ENCODE results near the gene MRPL48.
A peak's percentile ranks its signal among the peaks of the same experiment; 100 is the strongest.

MRPL48 gene

DNA sequence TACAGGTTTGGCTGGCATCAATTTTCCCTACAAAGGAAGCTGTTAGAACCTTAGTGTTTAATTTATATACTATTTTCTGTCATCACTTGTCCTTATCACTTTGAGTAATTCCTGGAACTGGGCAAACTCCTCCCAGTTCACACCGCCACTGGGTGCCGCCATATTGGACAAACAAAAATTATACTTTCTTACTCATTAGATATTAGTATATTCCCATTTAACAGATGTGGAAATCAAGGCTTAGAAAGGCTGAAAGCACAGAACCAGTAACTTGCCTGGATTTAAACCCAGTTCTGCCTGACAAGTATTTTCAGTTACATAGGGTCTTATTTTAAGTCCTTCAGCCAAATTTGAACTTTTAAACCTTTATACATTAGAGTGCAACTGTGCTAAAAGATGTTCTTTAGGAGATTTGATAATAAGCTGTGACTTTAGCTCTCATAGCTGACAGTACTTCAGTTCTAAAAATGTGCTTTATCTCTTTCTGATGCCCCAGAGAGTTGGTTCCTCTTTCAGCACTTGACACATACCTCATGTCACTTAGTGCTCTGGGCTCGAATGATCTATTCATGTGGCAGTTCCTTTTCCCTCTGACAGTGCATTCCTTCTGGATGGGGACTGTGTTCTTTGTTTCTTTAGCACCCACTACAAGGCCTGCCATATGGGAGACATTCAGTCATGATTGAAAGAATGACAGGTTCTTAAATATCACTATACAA, 63.5 kb downstream of the MRPL48 start:
- no peaks in the 10 kb centered on the region for H3K36me3 ChIP-seq (ENCODE audit: insufficient read depth, low read length)
- H3K27ac ChIP-seq (ENCODE audit: low read depth, low read length): no peak overlapping the region
- 100% methylated on average over 1 of the region's 3 CpGs for whole genome bisulfite sequencing
- no peak overlapping the region for H3K4me3 ChIP-seq (ENCODE audit: low read length)
- no peak overlapping the region for H3K9ac ChIP-seq (ENCODE audit: low read depth, low read length)
- no peaks in the 10 kb centered on the region for H3K9me3 ChIP-seq (ENCODE audit: insufficient read depth, low read depth, low read length)
- H3K27me3 ChIP-seq (ENCODE audit: insufficient read depth, low read length): no peaks in the 10 kb centered on the region
- H3K4me1 ChIP-seq (ENCODE audit: insufficient read depth, low read length): peaks cover 5% of the 10 kb centered on the region; the same call in 1 of the 2 replicates

- WGBS: 95% methylated on average over 3 of the region's 3 CpGs
Measured at GRCh38 chr11:73852049-73852448, 64.4 kb downstream of the MRPL48 start.

GRCh38 chr11:73854680-73855079, 67.0 kb downstream of the MRPL48 start:
- Histone ChIP-seq H3K9me3 (ENCODE audit: insufficient read depth, low read depth, low read length) (no peaks in the 10 kb centered on the region), H3K27me3 (ENCODE audit: insufficient read depth, low read length) (no peaks in the 10 kb centered on the region), H3K4me1 (ENCODE audit: insufficient read depth, low read length) (peaks cover 10% of the 10 kb centered on the region), H3K36me3 (ENCODE audit: insufficient read depth, low read length) (no peaks in the 10 kb centered on the region), H3K9ac (ENCODE audit: low read depth, low read length) (no peak overlapping the region), H3K4me3 (ENCODE audit: low read length) (no peak overlapping the region), H3K27ac (ENCODE audit: low read depth, low read length) (no peak overlapping the region)
- WGBS: 90% methylated on average over 1 of the region's 1 CpG

More at GRCh38 chr11:73852049-73852448, 64.4 kb downstream of the MRPL48 start:
- Histone ChIP-seq H3K27ac (ENCODE audit: low read depth, low read length) (no peak overlapping the region), H3K27me3 (ENCODE audit: insufficient read depth, low read length) (no peaks in the 10 kb centered on the region), H3K4me3 (ENCODE audit: low read length) (no peak overlapping the region), H3K36me3 (ENCODE audit: insufficient read depth, low read length) (no peaks in the 10 kb centered on the region), H3K9me3 (ENCODE audit: insufficient read depth, low read depth, low read length) (no peaks in the 10 kb centered on the region), H3K4me1 (ENCODE audit: insufficient read depth, low read length) (peaks cover 10% of the 10 kb centered on the region), H3K9ac (ENCODE audit: low read depth, low read length) (no peak overlapping the region)

- H3K4me1 ChIP-seq (ENCODE audit: insufficient read depth, low read length): peaks cover 10% of the 10 kb centered on the region
- H3K27ac ChIP-seq (ENCODE audit: low read depth, low read length): peak overlapping the region; percentile 46; the same call in 1 of the 2 replicates
- WGBS: 100% methylated on average over 1 of the region's 1 CpG
- no peak overlapping the region for H3K4me3 ChIP-seq (ENCODE audit: low read length)
- peaks cover 10% of the 10 kb centered on the region; the same call in 1 of the 2 replicates for H3K36me3 ChIP-seq (ENCODE audit: insufficient read depth, low read length)
- H3K9ac ChIP-seq (ENCODE audit: low read depth, low read length): no peak overlapping the region
- no peaks in the 10 kb centered on the region for H3K27me3 ChIP-seq (ENCODE audit: insufficient read depth, low read length)
- no peaks in the 10 kb centered on the region for H3K9me3 ChIP-seq (ENCODE audit: insufficient read depth, low read depth, low read length)
Measured at GRCh38 chr11:73856031-73856567, 68.4 kb downstream of the MRPL48 start.

DNA sequence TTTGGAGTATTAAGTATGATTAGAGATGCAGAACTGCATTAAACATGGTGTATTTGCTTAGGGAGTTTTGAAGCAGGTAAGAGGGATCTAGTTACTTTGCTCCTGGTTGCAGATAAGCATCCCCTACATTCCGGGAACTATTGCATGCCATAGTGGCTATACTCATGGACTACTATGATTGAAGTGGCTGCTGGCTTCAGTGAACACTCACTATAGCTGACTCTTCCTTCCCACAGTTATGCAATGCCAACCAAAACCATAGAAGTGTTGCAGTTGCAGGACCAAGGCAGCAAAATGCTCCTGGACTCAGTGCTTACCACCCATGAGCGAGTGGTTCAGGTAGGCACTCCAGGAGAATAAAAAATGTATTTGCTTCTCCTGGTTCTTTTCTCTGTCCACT, 72.0 kb downstream of the MRPL48 start:
- H3K36me3 ChIP-seq (ENCODE audit: insufficient read depth, low read length): peaks cover 29% of the 10 kb centered on the region
- WGBS: 90% methylated on average over 2 of the region's 2 CpGs
- no peak overlapping the region for H3K9ac ChIP-seq (ENCODE audit: low read depth, low read length)
- H3K4me1 ChIP-seq (ENCODE audit: insufficient read depth, low read length): peaks cover 10% of the 10 kb centered on the region
- no peaks in the 10 kb centered on the region for H3K27me3 ChIP-seq (ENCODE audit: insufficient read depth, low read length)
- H3K27ac ChIP-seq (ENCODE audit: low read depth, low read length): no peak overlapping the region
- H3K4me3 ChIP-seq (ENCODE audit: low read length): no peak overlapping the region
- H3K9me3 ChIP-seq (ENCODE audit: insufficient read depth, low read depth, low read length): no peaks in the 10 kb centered on the region

DNA sequence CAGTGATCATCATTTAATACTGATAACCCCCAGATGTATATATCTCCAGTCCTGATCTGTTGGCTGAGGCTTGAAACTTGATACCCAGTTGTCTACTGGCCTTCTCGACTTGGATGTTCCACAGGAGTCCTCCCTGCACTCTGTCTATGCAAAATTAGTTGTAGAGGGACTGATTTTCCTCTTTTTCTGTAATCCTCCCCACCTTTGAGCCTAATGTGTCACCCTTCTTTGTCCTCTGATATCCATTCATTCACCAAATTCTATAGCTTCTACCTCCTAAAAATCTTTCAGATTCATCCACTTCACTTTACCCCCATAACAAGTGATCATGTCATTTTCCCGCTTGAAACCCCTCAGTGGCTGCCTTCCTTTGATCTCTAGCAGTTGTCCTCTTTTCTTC, 72.5 kb downstream of the MRPL48 start:
- Histone ChIP-seq H3K27me3 (ENCODE audit: insufficient read depth, low read length) (no peaks in the 10 kb centered on the region), H3K9ac (ENCODE audit: low read depth, low read length) (no peak overlapping the region), H3K27ac (ENCODE audit: low read depth, low read length) (no peak overlapping the region), H3K9me3 (ENCODE audit: insufficient read depth, low read depth, low read length) (no peaks in the 10 kb centered on the region), H3K36me3 (ENCODE audit: insufficient read depth, low read length) (peaks cover 29% of the 10 kb centered on the region), H3K4me1 (ENCODE audit: insufficient read depth, low read length) (peaks cover 10% of the 10 kb centered on the region), H3K4me3 (ENCODE audit: low read length) (no peak overlapping the region)
- WGBS: 80% methylated on average over 2 of the region's 2 CpGs

DNA sequence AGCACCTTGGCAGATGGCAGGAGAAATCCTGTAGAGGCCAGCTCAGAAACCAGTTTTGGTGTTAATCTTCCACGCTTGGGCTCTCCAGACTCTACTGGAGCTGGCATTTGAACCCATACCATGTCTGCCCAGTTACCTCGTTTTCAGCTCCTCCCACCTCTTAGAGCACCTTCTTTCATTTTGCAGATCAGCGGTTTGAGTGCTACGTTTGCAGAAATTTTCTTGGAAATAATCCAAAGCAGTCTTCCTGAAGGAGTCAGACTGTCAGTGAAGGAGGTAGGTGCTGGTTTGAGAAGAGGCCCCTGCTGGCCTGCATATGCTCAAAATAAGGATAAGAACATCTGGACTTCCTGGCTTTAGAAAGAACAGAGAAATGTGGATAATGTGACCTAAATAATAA, 75.3 kb downstream of the MRPL48 start:
- Histone ChIP-seq H3K36me3 (ENCODE audit: insufficient read depth, low read length) (peaks cover 29% of the 10 kb centered on the region), H3K27me3 (ENCODE audit: insufficient read depth, low read length) (no peaks in the 10 kb centered on the region), H3K9me3 (ENCODE audit: insufficient read depth, low read depth, low read length) (no peaks in the 10 kb centered on the region), H3K27ac (ENCODE audit: low read depth, low read length) (no peak overlapping the region), H3K9ac (ENCODE audit: low read depth, low read length) (no peak overlapping the region), H3K4me3 (ENCODE audit: low read length) (no peak overlapping the region), H3K4me1 (ENCODE audit: insufficient read depth, low read length) (no peaks in the 10 kb centered on the region; the same call in 1 of the 2 replicates)
- WGBS: 95% methylated on average over 4 of the region's 4 CpGs

DNA sequence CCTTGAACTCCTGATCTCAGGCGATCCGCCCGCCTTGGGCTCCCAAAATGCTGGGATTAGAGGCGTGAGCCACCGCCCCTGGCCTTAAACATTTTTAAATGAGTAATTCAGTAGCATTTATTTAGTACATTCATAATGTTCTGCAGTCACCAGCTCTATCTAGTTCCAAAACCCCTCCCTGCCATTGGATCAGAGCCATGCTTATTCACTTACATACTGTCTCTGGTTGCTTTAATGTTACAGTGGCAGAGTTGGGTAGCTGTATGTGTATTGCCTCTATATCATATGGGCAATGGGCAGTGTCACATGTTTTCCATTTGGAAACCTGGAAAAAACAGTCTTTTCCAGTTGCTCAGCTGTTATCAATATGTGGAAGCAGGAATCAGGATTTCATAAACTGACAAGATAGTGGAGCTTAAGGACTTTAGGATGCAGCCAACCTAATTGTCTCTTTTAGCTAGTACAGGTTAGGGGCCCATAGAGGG, 78.5 kb downstream of the MRPL48 start:
- WGBS: 94% methylated on average over 4 of the region's 5 CpGs
- no peak overlapping the region for H3K27ac ChIP-seq (ENCODE audit: low read depth, low read length)
- no peaks in the 10 kb centered on the region for H3K27me3 ChIP-seq (ENCODE audit: insufficient read depth, low read length)
- H3K36me3 ChIP-seq (ENCODE audit: insufficient read depth, low read length): peaks cover 37% of the 10 kb centered on the region
- H3K9me3 ChIP-seq (ENCODE audit: insufficient read depth, low read depth, low read length): no peaks in the 10 kb centered on the region
- H3K4me1 ChIP-seq (ENCODE audit: insufficient read depth, low read length): peaks cover 5% of the 10 kb centered on the region
- H3K9ac ChIP-seq (ENCODE audit: low read depth, low read length): no peak overlapping the region
- no peak overlapping the region for H3K4me3 ChIP-seq (ENCODE audit: low read length)

DNA sequence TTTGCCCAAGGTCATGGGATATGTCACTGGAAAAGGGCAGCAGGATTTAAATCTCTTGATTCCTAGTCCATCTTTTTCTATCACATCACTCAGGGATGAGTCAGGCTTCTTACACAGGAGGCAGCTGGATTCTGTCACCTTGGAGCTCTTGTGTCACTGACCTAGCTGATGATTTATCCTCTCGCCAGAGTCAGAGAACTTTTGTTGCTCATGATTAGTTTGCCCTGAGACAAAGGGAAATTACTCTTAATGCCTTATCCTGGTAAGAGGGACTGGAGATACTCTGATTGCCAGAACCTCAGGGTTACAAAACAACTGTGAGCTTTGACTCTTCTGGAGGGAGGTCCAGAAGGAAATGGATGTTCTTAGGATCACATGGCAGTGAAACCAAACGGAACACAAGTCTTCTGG, 78.9 kb downstream of the MRPL48 start:
- WGBS: 85% methylated on average over 2 of the region's 2 CpGs
- H3K9ac ChIP-seq (ENCODE audit: low read depth, low read length): no peak overlapping the region
- peaks cover 42% of the 10 kb centered on the region for H3K36me3 ChIP-seq (ENCODE audit: insufficient read depth, low read length)
- H3K27ac ChIP-seq (ENCODE audit: low read depth, low read length): no peak overlapping the region
- no peaks in the 10 kb centered on the region for H3K27me3 ChIP-seq (ENCODE audit: insufficient read depth, low read length)
- no peaks in the 10 kb centered on the region for H3K9me3 ChIP-seq (ENCODE audit: insufficient read depth, low read depth, low read length)
- H3K4me3 ChIP-seq (ENCODE audit: low read length): no peak overlapping the region
- H3K4me1 ChIP-seq (ENCODE audit: insufficient read depth, low read length): peaks cover 5% of the 10 kb centered on the region

DNA sequence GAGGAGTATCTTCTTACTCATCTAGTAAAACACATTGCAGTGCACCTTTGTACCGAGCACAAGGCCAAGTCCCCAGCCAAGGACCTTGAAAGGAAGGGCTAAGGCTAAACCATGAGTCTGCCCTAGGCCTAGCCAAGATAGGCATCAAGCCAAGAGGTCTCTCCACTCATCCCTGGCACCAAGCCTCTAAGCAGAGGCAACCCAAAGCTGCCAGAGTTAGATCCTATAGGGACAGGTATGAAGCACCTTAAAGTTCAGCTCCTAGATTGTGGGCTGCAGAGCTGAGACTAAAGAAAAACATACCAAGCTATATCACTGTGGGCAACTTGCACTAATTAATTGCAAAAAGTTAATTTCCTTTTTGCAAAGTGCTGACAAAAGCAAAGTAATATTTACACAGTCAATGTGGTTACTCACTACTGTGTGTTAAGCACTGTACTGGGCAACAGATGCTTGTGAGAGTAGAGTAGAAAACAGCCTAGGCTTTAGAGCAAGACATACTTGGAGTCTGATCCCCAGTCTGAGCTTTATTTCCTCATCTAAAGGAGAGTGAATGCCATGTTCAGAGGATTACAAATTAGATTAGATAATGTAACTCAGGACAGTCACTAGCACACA, 81.8 kb downstream of the MRPL48 start:
- no peaks in the 10 kb centered on the region for H3K9me3 ChIP-seq (ENCODE audit: insufficient read depth, low read depth, low read length)
- WGBS: 93% methylated on average over 1 of the region's 1 CpG
- peaks cover 5% of the 10 kb centered on the region for H3K4me1 ChIP-seq (ENCODE audit: insufficient read depth, low read length)
- H3K36me3 ChIP-seq (ENCODE audit: insufficient read depth, low read length): peaks cover 54% of the 10 kb centered on the region
- H3K4me3 ChIP-seq (ENCODE audit: low read length): no peak overlapping the region
- H3K27ac ChIP-seq (ENCODE audit: low read depth, low read length): no peak overlapping the region; the same call in 1 of the 2 replicates
- H3K27me3 ChIP-seq (ENCODE audit: insufficient read depth, low read length): no peaks in the 10 kb centered on the region
- no peak overlapping the region for H3K9ac ChIP-seq (ENCODE audit: low read depth, low read length)

DNA sequence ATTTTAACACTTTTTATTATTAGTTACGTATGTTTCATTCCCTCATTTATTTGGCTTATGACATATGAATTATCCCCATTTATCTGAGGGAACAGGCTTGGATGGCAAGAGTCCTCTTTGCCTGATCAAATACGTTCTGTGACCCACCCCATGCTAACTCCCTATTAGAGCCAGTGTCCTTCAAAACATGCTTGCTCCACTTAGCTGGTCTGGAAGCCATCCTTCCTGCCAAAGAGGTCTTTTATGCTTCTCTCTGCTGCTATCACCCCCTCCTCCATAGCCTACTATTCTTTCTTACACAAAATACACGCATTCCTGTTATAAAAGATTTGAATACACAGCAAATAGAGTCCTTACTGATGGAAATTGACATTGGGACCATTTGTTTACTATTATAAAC, 82.6 kb downstream of the MRPL48 start:
- H3K36me3 ChIP-seq (ENCODE audit: insufficient read depth, low read length): peaks cover 60% of the 10 kb centered on the region
- peaks cover 6% of the 10 kb centered on the region for H3K4me1 ChIP-seq (ENCODE audit: insufficient read depth, low read length)
- H3K27ac ChIP-seq (ENCODE audit: low read depth, low read length): no peak overlapping the region
- no peak overlapping the region for H3K4me3 ChIP-seq (ENCODE audit: low read length)
- no peaks in the 10 kb centered on the region for H3K9me3 ChIP-seq (ENCODE audit: insufficient read depth, low read depth, low read length)
- H3K9ac ChIP-seq (ENCODE audit: low read depth, low read length): no peak overlapping the region
- WGBS: 83% methylated on average over 3 of the region's 3 CpGs
- no peaks in the 10 kb centered on the region for H3K27me3 ChIP-seq (ENCODE audit: insufficient read depth, low read length)
